ENCODE results near the gene NT5M.

The NT5M gene

GRCh38 chr17:17343896-17344506 lies 40.8 kb downstream of the NT5M start:
- DNase-seq (ENCODE audit: low read depth): no peak

GRCh38 chr17:17344507-17345293 lies 41.5 kb downstream of the NT5M start:
- no peak for DNase-seq (ENCODE audit: low read depth)

DNA sequence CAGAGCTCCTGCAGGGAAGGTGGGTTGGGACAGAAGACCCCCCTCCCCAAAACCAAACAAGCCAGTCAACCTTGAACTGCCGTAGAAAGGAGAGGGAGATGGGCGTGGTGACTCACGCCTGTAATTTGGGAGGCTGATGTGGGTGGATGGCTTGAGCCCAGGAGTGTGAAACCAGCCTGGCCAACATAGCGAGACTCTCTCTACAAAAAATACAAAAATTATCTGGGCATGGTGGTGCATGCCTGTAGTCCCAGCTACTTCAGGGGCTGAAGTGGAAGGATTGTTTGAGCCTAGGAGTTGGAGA lies 42.1 kb downstream of the NT5M start:
- no peak for DNase-seq (ENCODE audit: low read depth)

DNA sequence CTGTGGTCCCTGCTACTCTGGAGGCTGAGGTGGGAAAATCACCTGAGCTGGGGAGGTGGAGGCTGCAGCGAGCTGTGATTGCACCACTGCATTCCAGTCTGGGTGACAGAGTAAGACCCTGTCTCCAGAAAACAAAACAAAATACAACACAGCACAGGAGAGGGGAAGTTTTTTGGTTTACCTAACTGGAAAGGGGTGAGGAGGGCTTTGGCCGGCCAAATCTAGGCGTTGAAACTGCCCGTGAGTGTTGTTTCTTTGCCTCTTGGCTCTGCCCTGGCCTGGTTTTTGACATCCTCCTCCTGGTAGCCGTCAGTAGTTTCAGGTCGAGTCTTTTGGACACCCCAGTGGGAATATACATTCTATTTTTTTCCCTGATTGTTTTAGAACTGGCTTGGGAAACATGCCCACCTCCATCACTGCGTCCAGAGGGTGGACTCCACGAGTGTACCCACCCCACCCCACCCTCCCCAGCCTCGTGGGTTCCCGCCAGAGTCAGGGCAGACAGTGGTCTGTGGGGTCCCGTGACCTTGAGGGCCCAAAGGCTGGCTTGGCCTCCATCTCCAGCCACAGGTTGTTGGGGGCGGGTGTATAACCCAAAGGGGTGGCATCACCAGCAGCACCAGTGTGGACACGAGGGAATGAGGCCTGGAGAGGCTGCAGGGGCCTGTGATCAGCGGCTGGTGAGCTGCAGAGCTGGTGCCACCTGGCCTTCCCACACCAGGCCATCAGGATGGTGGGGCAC lies 42.7 kb downstream of the NT5M start:
- DNase-seq (ENCODE audit: low read depth): no peak

DNA sequence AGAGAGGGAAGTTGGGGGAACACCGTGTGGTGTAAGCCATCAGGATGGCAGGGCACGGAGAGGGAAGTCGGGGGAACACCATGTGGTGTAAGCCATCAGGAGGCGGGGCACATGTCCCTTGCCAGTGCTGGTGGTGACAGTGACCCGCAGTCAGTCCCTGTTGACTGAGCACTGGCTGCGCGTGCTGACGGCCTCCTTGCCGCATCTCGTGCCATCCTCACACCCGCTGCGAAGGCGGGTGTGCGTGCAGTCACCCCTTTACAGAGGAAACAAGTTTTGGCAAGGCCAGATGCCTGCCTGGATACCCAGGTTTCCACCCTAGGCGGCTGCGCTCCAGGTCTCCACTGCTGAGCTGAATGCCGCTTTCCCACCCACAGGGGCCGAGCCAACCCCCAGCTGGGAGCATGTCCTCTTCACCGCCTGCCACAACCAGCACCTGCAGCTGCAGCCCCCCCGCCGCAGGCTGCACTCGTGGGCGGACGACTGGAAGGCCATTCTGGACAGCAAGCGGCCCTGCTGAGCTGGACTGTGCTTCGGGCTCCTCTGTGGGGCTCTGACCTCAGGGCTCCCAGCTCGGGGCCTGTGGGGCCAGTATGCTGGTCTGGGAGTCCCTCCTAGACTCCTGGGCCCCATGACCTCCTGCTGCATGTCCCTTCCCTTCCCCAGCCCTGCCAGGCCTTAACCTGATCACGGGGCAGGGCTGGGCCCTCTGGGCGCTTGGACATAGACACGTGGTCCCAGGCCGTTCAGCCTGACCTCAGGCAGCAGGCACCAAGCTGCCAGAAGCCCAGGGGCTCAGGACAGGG lies 43.5 kb downstream of the NT5M start:
- DNase-seq (ENCODE audit: low read depth): no peak

GRCh38 chr17:17347234-17347955 lies 44.2 kb downstream of the NT5M start:
- DNase-seq (ENCODE audit: low read depth): no peak

GRCh38 chr17:17347956-17348871 lies 45.0 kb downstream of the NT5M start:
- DNase-seq (ENCODE audit: low read depth): no peak

DNA sequence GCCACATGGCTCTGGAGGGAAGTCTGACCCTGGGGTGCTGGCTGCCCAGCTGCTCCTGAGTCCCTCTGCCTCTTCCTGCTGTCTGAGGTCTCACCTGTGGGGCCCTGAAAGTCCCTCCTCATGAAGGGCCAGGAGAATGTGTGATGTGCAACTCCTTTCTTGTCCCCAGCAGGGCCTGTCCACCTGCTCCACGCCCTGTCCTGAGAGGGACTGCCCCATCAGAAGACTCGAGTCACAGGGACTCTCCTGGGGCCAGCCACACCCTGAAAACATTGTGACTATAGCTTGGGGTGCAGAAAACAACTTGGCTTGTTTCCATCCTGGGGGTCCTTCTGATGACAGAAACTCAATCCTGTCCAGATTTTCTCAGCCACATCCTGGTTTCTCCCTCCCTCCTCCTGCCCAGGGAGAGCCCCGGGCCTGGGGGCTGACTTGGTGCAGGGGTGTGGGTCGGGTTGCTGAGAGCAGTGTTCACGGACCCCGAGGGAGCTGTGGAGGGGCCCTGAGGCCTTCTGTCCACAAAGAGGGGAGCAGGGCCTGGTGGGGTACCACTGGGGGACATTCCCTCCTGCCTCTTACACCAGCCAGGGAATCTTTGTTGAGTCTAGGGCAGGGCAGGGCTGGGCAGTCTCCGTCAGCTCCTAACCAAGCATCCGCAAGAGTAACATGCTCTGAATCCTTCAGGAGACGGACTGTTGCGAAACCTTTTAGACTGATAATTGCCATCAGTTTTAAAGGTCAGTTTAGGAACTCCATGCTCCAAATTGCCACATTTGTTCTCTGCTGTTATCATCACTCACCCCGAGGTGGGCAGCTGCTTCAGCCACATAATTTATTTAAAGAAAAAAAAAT lies 45.9 kb downstream of the NT5M start:
- DNase-seq (ENCODE audit: low read depth): no peak

DNA sequence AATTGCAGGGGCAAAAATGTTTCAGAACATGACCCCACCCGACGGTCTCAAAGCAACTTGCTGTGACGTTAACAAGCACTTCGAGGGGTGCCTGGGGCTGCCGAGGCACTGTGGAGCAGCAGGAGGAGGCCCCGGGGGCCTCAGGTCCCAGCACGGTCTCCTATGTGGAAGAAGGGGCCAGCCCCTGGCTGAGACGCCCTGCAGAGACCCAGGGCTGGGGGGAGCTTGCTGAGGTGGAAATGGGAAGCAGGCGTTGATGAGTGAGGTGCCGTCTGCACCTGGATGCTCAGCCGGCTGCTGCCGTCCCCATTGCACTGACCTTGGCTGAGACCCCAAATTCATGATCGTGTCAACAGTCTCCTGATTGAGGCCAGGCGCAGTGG lies 46.5 kb downstream of the NT5M start:
- DNase-seq (ENCODE audit: low read depth): no peak

DNA sequence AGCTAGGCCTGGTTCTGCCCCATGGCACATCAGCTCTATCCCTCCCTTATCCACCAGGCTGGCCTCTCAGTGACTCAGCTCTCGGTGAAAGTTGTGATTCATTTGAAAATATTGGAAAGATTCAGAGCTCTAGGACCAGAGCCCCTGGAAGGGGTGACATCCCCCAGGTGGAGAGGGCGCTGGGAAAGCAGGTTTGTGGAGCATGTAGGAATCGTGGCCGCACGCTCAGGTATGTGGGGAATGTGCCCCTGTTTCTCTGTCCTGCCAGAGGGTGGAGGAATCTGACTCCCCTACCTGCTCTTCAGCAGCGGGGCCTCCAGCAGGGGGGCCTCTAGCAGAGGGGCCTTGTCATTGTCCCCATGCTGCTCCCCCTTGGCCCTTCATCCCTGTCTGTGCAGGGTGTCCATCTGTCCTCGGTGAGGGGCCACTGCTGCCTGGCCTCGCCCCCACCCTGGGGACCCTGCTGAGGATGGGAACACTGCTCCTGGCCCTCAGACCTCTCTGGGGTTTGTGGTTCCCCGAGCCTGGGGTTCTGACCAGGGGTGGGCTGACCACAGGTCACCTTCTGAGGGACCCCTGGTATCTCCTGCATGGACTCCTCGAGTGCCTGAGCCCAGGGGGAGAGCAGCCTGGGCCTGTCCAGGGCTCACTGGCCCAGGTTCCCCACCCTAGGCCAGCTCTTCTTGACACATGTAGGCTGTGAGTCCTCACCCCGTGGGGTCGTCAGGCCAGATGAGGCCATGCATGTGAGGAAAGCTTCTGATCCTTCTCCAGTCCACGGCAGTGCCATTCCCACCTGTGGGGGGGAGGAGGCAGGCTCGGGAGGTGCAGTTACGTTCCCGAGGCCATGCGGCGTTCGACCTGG lies 47.5 kb downstream of the NT5M start:
- no peak for DNase-seq (ENCODE audit: low read depth)

GRCh38 chr17:17351356-17351891 lies 48.3 kb downstream of the NT5M start:
- DNase-seq (ENCODE audit: low read depth): no peak

- no peak for DNase-seq (ENCODE audit: low read depth)
Observed at GRCh38 chr17:17351901-17352781, 49.0 kb downstream of the NT5M start.

- no peak for DNase-seq (ENCODE audit: low read depth)
Observed at GRCh38 chr17:17352836-17353624, 49.9 kb downstream of the NT5M start.

- DNase-seq (ENCODE audit: low read depth): no peak
Observed at GRCh38 chr17:17353625-17354484, 50.7 kb downstream of the NT5M start.

DNA sequence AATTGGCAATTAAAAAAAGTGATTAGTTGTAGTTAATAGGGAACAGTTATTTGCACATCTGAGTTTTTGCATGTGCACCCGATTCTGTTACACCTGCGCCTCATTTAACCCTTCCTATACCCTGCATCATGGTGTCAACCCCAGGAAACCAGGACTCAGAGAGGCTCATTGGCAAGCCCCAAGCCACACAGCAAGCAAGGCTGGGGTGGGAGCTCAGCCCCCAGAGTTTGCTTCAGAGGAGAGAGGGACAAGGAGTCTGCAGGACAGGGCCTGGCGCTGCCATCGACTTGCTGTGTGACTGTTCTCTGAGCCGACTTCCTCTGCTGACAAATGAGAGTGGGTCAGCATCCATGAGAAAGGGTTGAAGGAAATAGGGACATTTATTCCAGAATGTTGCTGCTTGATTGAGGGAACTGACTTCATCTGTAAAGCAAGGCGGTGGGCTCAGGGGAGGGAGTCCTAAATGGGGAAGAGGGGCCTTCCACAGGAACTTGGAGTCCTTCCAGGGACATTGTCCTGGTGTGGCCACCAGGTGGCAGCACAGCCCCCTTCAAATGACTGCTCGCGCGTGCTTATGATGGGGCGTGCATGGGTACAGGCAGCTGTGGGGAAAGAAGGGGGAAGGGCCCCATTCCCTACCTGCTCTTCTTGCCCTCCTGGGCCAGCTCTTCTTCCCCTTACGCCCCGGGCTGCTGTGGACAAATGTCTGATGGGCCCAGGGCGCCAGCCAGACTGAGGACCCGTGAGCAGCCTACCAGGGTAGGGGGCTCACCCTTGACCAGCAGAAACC lies 51.6 kb downstream of the NT5M start:
- DNase-seq (ENCODE audit: low read depth): peak; percentile 63
